BE2C (cell line): ENCODE measurements around the gene BID.

Experiments
- DNase-seq: peaks from one replicate; pipeline ENCODE4 v3.0.0-alpha.2; 2020
- H3K27me3 ChIP-seq: fragments of 250-450 bp; sonication (Bioruptor Pico); 2 replicates; pipeline ENCODE4 v1.5.1; 2020; ENCODE audit warnings: mild to moderate bottlenecking
- H3K36me3 ChIP-seq: fragments of 250-450 bp; sonication (Bioruptor Pico); 2 replicates; pipeline ENCODE4 v1.5.1; 2020; ENCODE audit warnings: mild to moderate bottlenecking
- H3K4me1 ChIP-seq: fragments of 250-450 bp; sonication (Bioruptor Pico); 2 replicates; pipeline ENCODE4 v1.5.1; 2020
- H3K4me3 ChIP-seq: 2 replicates; pipeline ENCODE4 v1.5.1; 2011; ENCODE audit warnings: low read depth, low read length
- H3K9me3 ChIP-seq: fragments of 250-450 bp; sonication (Bioruptor Pico); 2 replicates; pipeline ENCODE4 v1.5.1; 2020
- CTCF ChIP-seq: IDR thresholded peaks from 2 replicates; pipeline ENCODE4 v1.5.1; 2012; ENCODE audit warnings: mild to moderate bottlenecking, low read depth, low read length

BID gene

GRCh38 chr22:17787241-17787640 lies 13.0 kb upstream of the BID start:
- TF ChIP-seq CTCF, result no peak
- H3K36me3 ChIP-seq, result peaks cover 6% of the 10 kb centered on the region
- no peaks in the 10 kb centered on the region for H3K9me3 ChIP-seq
- DNase-seq, result no peak
- peaks cover 16% of the 10 kb centered on the region for H3K4me1 ChIP-seq
- H3K4me3 ChIP-seq, result no peak overlapping the region
- no peaks in the 10 kb centered on the region for H3K27me3 ChIP-seq

DNA sequence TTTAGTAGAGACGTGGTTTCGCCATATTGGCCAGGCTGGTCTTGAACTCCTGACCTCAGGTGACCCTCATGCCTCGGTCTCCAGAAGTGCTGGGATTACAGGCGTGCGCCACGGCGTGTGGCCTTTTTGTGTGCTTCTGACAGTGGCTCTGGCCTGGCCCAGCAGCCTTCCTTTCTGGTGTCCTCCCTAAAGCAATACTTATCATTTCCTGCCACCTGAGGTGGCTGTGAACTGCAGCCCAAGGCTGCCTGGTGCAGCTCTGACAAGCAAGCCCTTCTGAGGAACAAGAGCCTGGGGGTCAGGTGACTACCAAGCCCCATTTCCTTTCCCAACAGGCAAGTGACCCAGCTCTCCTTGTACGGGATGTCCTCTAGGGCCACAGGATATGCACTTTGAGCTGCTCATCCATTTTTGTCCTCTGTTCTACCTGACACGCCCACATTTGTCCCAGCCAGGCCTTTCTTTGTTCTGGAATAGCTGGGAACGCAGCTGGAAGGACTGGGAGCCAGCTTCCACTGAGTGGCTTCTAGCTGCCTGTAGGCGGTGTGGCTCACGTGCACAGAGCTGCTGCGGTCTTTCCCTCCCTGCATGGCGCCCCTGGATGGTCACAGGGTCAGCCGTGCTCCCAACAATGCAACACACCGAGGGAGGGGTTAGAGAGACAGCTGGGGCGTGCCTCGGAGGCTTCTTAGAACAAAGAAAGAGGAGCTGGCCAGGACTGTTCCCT lies 12.3 kb upstream of the BID start:
- Histone ChIP-seq H3K4me3 (no peak overlapping the region), H3K36me3 (peaks cover 6% of the 10 kb centered on the region), H3K9me3 (no peaks in the 10 kb centered on the region), H3K4me1 (peaks cover 23% of the 10 kb centered on the region), H3K27me3 (no peaks in the 10 kb centered on the region)
- peak; percentile 42 for DNase-seq
- TF ChIP-seq CTCF, result no peak; the same call in 1 of the 2 replicates

DNA sequence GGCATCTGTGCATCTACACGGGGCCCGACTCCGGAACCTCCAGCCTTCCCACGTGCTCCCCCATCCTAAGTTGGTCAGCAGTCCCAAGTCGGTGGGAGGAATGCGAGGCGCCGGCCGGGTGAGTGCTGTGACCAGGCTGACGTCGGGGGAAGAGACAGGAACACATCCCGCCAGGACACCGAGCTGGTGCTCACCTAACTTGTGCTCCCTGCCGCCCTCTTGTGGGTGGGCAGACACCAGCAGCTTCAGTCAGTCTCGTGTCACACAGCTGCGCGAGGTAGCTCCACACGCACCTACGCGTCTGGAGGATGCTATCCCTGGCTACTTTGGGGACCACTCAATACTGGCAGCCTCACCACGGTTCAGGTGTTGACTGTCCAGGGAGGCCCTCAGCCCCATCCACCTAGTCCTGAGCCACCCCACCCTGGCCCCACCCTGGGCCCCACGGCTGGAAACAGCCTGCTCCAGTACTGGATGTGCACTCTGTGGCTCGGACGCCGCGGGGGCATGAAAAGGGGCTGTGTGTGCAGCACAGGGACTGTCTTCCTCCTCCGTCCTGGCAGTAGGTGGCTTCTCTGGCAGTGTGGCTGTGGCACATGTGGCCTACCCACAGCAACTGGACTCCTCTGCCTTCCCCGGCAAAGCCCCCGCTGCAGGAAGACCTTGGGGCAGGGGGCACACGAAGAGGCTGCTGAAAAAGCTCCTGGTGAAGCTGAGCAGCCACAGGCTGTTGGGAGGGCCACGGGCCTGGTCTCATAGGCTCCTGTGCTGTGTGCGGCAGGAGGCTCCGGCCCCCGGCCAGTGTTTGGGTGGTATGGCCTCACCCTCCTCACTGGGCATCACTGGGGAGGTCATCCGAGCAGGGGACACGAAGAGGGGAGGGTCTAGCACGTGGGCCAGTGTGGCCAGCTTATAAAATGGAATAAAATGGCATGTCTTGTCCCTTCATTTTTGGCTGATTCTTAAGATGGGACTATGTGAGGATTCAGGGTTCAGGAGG lies 11.2 kb upstream of the BID start:
- H3K4me1 ChIP-seq, result peaks cover 32% of the 10 kb centered on the region
- H3K4me3 ChIP-seq, result no peak overlapping the region
- no peak for DNase-seq
- peaks cover 6% of the 10 kb centered on the region for H3K36me3 ChIP-seq
- H3K27me3 ChIP-seq, result no peaks in the 10 kb centered on the region
- TF ChIP-seq CTCF, result peak; percentile 43
- H3K9me3 ChIP-seq, result no peaks in the 10 kb centered on the region

GRCh38 chr22:17784776-17785175 lies 10.5 kb upstream of the BID start:
- no peak for DNase-seq
- H3K9me3 ChIP-seq, result no peaks in the 10 kb centered on the region
- H3K27me3 ChIP-seq, result no peaks in the 10 kb centered on the region
- H3K36me3 ChIP-seq, result peaks cover 6% of the 10 kb centered on the region
- no peak for TF ChIP-seq CTCF
- H3K4me3 ChIP-seq, result no peak overlapping the region
- peaks cover 39% of the 10 kb centered on the region for H3K4me1 ChIP-seq

DNA sequence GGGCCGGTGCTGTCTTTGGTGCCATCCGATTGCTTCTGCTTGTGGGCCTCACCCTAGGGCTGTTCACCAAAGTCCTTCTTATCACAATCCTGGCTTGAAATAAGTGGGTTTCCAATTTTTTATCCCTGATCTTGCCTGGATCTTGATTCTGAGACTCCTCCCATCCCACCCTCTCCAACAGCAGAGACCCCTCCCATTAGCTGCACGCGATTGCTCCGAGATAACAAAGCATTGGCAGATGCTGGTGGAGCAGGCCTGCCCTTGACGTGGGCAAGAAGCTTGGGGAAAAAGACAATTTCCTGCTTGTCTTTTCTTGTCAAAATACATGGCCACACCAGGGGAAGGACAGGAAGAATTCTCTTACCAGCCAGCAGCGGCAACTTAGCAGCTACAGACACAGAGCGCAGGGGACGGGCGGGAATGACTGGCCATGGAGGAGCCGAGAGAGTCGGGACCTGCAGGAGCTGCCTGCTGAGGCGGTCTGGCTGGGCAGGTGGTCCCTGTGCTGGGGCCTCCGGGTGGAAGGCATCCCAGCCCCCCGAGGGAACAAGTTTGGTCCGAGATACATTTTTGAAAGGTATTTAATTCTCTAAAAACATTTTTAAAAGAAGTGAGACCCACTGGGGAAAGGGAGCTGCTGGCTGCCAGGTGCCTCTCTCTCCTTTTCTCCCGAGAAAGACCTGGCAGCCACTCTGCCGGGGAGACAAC lies 9.7 kb upstream of the BID start:
- H3K4me3 ChIP-seq, result no peak overlapping the region
- DNase-seq, result no peak
- no peaks in the 10 kb centered on the region for H3K9me3 ChIP-seq
- no peaks in the 10 kb centered on the region for H3K27me3 ChIP-seq
- H3K4me1 ChIP-seq, result peaks cover 43% of the 10 kb centered on the region
- no peak for TF ChIP-seq CTCF
- peaks cover 6% of the 10 kb centered on the region for H3K36me3 ChIP-seq
